GM23338 (cell line): Measurements from ENCODE around the gene OSTC. TPM values are rescaled to one million over a fixed set of nuclear protein-coding genes. Genes with fewer than 3 reads are reported as not detected.
A peak's percentile ranks its signal among the peaks of the same experiment; 100 is the strongest.

Source experiments
- ATAC-seq: fragments of 200-7000 bp; cut with Tn5 transposase; 3 replicates; pipeline ENCODE4 v1.9.1; 2020
- DNase-seq: peaks from one replicate; pipeline ENCODE4 v3.0.0-alpha.2; 2015; ENCODE audit warnings: low spot score
- H2AFZ ChIP-seq: fragments of 200-600 bp; sonication (generic); 2 replicates; pipeline ENCODE4 v1.8.0; 2016; ENCODE audit warnings: antibody characterized with exemption, mild to moderate bottlenecking, moderate library complexity
- H3F3A ChIP-seq: fragments of 200-600 bp; sonication (generic); replicated peaks from 2 replicates; pipeline ENCODE4 v1.8.0; 2017; ENCODE audit warnings: antibody characterized with exemption, mixed run types, low read depth
- H3K27ac ChIP-seq: fragments of 200-600 bp; sonication (generic); 2 replicates; pipeline ENCODE4 v1.6.1; 2016; ENCODE audit warnings: low read depth
- H3K27me3 ChIP-seq: fragments of 200-600 bp; sonication (generic); 2 replicates; pipeline ENCODE4 v1.8.0; 2016; ENCODE audit warnings: mild to moderate bottlenecking, mixed run types, moderate library complexity; ENCODE audit not compliant: insufficient read depth
- H3K36me3 ChIP-seq: fragments of 200-600 bp; sonication (generic); 2 replicates; pipeline ENCODE4 v1.8.0; 2016; ENCODE audit warnings: mild to moderate bottlenecking; ENCODE audit not compliant: insufficient read depth
- H3K4me1 ChIP-seq: fragments of 200-600 bp; sonication (generic); 2 replicates; pipeline ENCODE4 v1.8.0; 2016; ENCODE audit warnings: mild to moderate bottlenecking, moderate library complexity; ENCODE audit not compliant: insufficient read depth
- H3K4me2 ChIP-seq: fragments of 200-600 bp; sonication (generic); 2 replicates; pipeline ENCODE4 v1.7.1; 2017; ENCODE audit warnings: mixed run types
- H3K4me3 ChIP-seq: fragments of 200-600 bp; sonication (generic); 2 replicates; pipeline ENCODE4 v1.6.1; 2016; ENCODE audit warnings: mixed run types
- H3K79me2 ChIP-seq: fragments of 200-600 bp; sonication (generic); replicated peaks from 2 replicates; pipeline ENCODE4 v1.8.0; 2017; ENCODE audit warnings: mild to moderate bottlenecking; ENCODE audit not compliant: insufficient read depth
- H3K9me2 ChIP-seq: fragments of 200-600 bp; sonication (generic); 2 replicates; pipeline ENCODE4 v1.8.0; 2017; ENCODE audit not compliant: insufficient read depth
- H4K20me1 ChIP-seq: fragments of 200-600 bp; sonication (generic); replicated peaks from 2 replicates; pipeline ENCODE4 v1.8.0; 2017; ENCODE audit warnings: mild to moderate bottlenecking; ENCODE audit not compliant: insufficient read depth
- H3K27ac Mint-ChIP-seq: 2 replicates; pipeline ENCODE4 v1.8.0; 2020; ENCODE audit warnings: inconsistent platforms, mild to moderate bottlenecking, moderate library complexity, mixed read lengths
- H3K27me3 Mint-ChIP-seq: 3 replicates; pipeline ENCODE4 v1.8.0; 2022; ENCODE audit warnings: low read depth, mild to moderate bottlenecking, moderate library complexity, mixed read lengths, inconsistent platforms; ENCODE audit not compliant: insufficient read depth, poor library complexity
- H3K36me3 Mint-ChIP-seq: 3 replicates; pipeline ENCODE4 v1.8.0; 2021; ENCODE audit warnings: low read depth, mild to moderate bottlenecking, inconsistent platforms, moderate library complexity, mixed read lengths
- H3K4me1 Mint-ChIP-seq: 3 replicates; pipeline ENCODE4 v1.8.0; 2020; ENCODE audit warnings: mild to moderate bottlenecking, inconsistent platforms, mixed read lengths
- H3K4me3 Mint-ChIP-seq: 3 replicates; pipeline ENCODE4 v1.8.0; 2021; ENCODE audit warnings: moderate library complexity, mild to moderate bottlenecking, inconsistent platforms, mixed read lengths
- H3K9me3 Mint-ChIP-seq: 3 replicates; pipeline ENCODE4 v1.8.0; 2020; ENCODE audit warnings: moderate library complexity, mild to moderate bottlenecking, inconsistent platforms, mixed read lengths
- CTCF ChIP-seq, 2 experiments: fragments of 200-600 bp in 1 of 2; sonication (generic) in 1 of 2; conservative IDR thresholded peaks; 2 replicates each; pipeline versions ENCODE4 v1.5.1 to v1.6.1; 2016 to 2017; ENCODE audit warnings: antibody characterized with exemption in 2 of 2, low read depth in 2 of 2, mild to moderate bottlenecking in 2 of 2, moderate library complexity in 1 of 2
- ETS1 ChIP-seq: IDR thresholded peaks from 2 replicates; pipeline ENCODE4 v1.6.1; 2016; ENCODE audit warnings: antibody characterized with exemption
- EZH2 ChIP-seq: fragments of 200-600 bp; sonication (generic); IDR thresholded peaks from one replicate; pipeline ENCODE4 v1.8.0; 2017; ENCODE audit warnings: antibody characterized with exemption, mild to moderate bottlenecking, low read depth; ENCODE audit not compliant: unreplicated experiment
- EZH2phosphoT487 ChIP-seq: fragments of 200-600 bp; sonication (generic); IDR thresholded peaks from one replicate; pipeline ENCODE4 v1.8.1; 2018; ENCODE audit warnings: antibody characterized with exemption; ENCODE audit not compliant: unreplicated experiment
- JUNB ChIP-seq: IDR thresholded peaks from one replicate; pipeline ENCODE4 v1.6.1; 2016; ENCODE audit warnings: antibody characterized with exemption; ENCODE audit not compliant: unreplicated experiment
- NANOG ChIP-seq: IDR thresholded peaks from 2 replicates; pipeline ENCODE4 v1.6.1; 2016; ENCODE audit warnings: antibody characterized with exemption, borderline replicate concordance
- POLR2AphosphoS5 ChIP-seq: IDR thresholded peaks from 2 replicates; pipeline ENCODE4 v1.6.1; 2016; ENCODE audit warnings: antibody characterized with exemption, low read depth
- REST ChIP-seq: IDR thresholded peaks from one replicate; pipeline ENCODE4 v1.6.1; 2018; ENCODE audit warnings: antibody characterized with exemption; ENCODE audit not compliant: unreplicated experiment
- ZNF331 ChIP-seq: fragments of 250-450 bp; sonication (Bioruptor Pico); IDR thresholded peaks from 2 replicates; pipeline ENCODE4 v1.5.0; 2020; ENCODE audit warnings: low read depth, mild to moderate bottlenecking, moderate library complexity
- polyA plus RNA-seq: library from polyadenylated mRNA; unstranded; fragments of >200 nt; fragmentation: Nextera tagmentation; extraction: Ambion mirVana; gene quantifications from 2 replicates; pipeline ENCODE4 v1.2.1, GENCODE V29; 2016
- total RNA-seq: library from RNA; depleted of rRNA; stranded (reverse); fragments of >200 nt; shearing (Covaris generic); gene quantifications from 2 replicates; pipeline ENCODE4 v1.2.3, GENCODE V29; 2014
- TF ChIP-seq, protein P1 (sequence below): fragments of 250-450 bp; sonication (Bioruptor Pico); IDR thresholded peaks from 2 replicates; pipeline ENCODE4 v1.5.0; 2020; ENCODE audit warnings: mild to moderate bottlenecking, moderate library complexity

OSTC gene
- total and polyA plus RNA-seq, 2 experiments from 2014 or later = 142 to 311 TPM

DNA sequence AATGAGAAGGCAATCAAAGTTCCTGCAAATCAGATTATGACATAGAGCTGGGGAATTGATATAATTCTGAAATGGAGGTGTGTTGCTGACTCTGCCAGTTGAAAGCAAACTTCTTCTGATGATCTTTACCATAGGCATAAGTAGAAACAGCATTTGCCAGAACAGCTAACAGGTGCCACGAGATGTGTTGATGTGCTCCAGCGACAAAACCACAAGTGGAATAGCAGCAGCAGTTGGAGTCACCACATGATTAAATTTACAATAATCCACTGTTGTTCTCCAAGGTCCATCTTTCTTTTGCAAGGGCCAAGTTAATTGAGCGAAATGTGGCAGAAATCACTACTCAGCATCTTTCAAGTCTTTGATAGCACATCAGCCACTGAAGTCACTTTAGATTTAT is 3.7 kb upstream of the OSTC start:
- no peaks in the 10 kb centered on the region for H3K9me2 ChIP-seq
- DNase-seq (no peak), ATAC-seq (no peak)
- no peaks in the 10 kb centered on the region for H3K36me3 Mint-ChIP-seq
- peaks cover 2% of the 10 kb centered on the region for H3K27me3 Mint-ChIP-seq
- no peak overlapping the region for H3K27ac Mint-ChIP-seq
- no peak overlapping the region for H3K27ac ChIP-seq
- no peak overlapping the region for H3K4me3 Mint-ChIP-seq
- no peaks in the 10 kb centered on the region for H3K9me3 Mint-ChIP-seq
- H3K4me1 ChIP-seq = no peaks in the 10 kb centered on the region
- H3K4me3 ChIP-seq = no peak overlapping the region
- no peaks in the 10 kb centered on the region for H3K4me1 Mint-ChIP-seq
- no peaks in the 10 kb centered on the region for H4K20me1 ChIP-seq
- no peak for TF ChIP-seq POLR2AphosphoS5
- no peak overlapping the region for H2AFZ ChIP-seq
- H3K27me3 ChIP-seq = no peaks in the 10 kb centered on the region
- H3K79me2 ChIP-seq = peaks cover 12% of the 10 kb centered on the region
- no peak overlapping the region for H3K4me2 ChIP-seq
- H3K36me3 ChIP-seq = no peaks in the 10 kb centered on the region
- H3F3A ChIP-seq = no peaks in the 10 kb centered on the region

DNA sequence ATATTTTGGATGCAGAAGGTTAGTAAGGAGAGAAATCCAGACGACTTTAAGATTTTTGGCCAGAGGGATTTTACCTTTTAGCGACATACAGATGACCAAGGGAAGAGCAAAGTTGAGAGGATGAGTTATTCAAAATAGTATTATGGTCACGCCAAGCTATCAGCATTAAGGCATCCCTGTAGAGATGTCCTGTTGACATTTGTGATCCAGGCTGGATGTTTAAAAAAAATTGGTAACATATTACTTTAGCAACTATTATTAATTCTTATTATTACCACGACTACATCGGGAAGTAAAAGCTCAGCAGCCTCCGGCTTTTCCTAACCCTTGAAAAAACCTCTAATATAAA is 562 bp upstream of the OSTC start:
- Histone ChIP-seq H3F3A (no peaks in the 10 kb centered on the region), H3K79me2 (peaks cover 43% of the 10 kb centered on the region), H3K27ac (no peak overlapping the region), H3K4me1 (no peaks in the 10 kb centered on the region), H3K36me3 (no peaks in the 10 kb centered on the region), H3K4me2 (peak overlapping the region; percentile 73), H3K4me3 (peak overlapping the region; percentile 93), H3K9me2 (no peaks in the 10 kb centered on the region), H4K20me1 (0 out of 2 replicates have a peak, but pooled peaks cover under 1% of the 10 kb centered on the region), H2AFZ (peak overlapping the region; percentile 56), H3K27me3 (no peaks in the 10 kb centered on the region)
- H3K36me3 Mint-ChIP-seq = peaks cover 4% of the 10 kb centered on the region; the same call in 1 of the 3 replicates
- peak overlapping the region; percentile 94 for H3K4me3 Mint-ChIP-seq
- no peaks in the 10 kb centered on the region for H3K4me1 Mint-ChIP-seq
- H3K9me3 Mint-ChIP-seq = no peaks in the 10 kb centered on the region
- peaks cover 2% of the 10 kb centered on the region for H3K27me3 Mint-ChIP-seq
- ATAC-seq = peak; percentile 42
- no peak for DNase-seq
- peak overlapping the region; percentile 97 for H3K27ac Mint-ChIP-seq
- no peak for TF ChIP-seq EZH2phosphoT487
- TF ChIP-seq ZNF331 (CRISPR knock-in tag) = no peak
- no peak for TF ChIP-seq CTCF (conservative IDR thresholded peaks at IDR 0.05; ENCODE audit: low read depth in 2 of 2)
- TF ChIP-seq REST = no peak
- TF ChIP-seq ETS1 = no peak
- TF ChIP-seq JUNB = no peak
- TF ChIP-seq EZH2 = no peak
- TF ChIP-seq, protein P1, sequence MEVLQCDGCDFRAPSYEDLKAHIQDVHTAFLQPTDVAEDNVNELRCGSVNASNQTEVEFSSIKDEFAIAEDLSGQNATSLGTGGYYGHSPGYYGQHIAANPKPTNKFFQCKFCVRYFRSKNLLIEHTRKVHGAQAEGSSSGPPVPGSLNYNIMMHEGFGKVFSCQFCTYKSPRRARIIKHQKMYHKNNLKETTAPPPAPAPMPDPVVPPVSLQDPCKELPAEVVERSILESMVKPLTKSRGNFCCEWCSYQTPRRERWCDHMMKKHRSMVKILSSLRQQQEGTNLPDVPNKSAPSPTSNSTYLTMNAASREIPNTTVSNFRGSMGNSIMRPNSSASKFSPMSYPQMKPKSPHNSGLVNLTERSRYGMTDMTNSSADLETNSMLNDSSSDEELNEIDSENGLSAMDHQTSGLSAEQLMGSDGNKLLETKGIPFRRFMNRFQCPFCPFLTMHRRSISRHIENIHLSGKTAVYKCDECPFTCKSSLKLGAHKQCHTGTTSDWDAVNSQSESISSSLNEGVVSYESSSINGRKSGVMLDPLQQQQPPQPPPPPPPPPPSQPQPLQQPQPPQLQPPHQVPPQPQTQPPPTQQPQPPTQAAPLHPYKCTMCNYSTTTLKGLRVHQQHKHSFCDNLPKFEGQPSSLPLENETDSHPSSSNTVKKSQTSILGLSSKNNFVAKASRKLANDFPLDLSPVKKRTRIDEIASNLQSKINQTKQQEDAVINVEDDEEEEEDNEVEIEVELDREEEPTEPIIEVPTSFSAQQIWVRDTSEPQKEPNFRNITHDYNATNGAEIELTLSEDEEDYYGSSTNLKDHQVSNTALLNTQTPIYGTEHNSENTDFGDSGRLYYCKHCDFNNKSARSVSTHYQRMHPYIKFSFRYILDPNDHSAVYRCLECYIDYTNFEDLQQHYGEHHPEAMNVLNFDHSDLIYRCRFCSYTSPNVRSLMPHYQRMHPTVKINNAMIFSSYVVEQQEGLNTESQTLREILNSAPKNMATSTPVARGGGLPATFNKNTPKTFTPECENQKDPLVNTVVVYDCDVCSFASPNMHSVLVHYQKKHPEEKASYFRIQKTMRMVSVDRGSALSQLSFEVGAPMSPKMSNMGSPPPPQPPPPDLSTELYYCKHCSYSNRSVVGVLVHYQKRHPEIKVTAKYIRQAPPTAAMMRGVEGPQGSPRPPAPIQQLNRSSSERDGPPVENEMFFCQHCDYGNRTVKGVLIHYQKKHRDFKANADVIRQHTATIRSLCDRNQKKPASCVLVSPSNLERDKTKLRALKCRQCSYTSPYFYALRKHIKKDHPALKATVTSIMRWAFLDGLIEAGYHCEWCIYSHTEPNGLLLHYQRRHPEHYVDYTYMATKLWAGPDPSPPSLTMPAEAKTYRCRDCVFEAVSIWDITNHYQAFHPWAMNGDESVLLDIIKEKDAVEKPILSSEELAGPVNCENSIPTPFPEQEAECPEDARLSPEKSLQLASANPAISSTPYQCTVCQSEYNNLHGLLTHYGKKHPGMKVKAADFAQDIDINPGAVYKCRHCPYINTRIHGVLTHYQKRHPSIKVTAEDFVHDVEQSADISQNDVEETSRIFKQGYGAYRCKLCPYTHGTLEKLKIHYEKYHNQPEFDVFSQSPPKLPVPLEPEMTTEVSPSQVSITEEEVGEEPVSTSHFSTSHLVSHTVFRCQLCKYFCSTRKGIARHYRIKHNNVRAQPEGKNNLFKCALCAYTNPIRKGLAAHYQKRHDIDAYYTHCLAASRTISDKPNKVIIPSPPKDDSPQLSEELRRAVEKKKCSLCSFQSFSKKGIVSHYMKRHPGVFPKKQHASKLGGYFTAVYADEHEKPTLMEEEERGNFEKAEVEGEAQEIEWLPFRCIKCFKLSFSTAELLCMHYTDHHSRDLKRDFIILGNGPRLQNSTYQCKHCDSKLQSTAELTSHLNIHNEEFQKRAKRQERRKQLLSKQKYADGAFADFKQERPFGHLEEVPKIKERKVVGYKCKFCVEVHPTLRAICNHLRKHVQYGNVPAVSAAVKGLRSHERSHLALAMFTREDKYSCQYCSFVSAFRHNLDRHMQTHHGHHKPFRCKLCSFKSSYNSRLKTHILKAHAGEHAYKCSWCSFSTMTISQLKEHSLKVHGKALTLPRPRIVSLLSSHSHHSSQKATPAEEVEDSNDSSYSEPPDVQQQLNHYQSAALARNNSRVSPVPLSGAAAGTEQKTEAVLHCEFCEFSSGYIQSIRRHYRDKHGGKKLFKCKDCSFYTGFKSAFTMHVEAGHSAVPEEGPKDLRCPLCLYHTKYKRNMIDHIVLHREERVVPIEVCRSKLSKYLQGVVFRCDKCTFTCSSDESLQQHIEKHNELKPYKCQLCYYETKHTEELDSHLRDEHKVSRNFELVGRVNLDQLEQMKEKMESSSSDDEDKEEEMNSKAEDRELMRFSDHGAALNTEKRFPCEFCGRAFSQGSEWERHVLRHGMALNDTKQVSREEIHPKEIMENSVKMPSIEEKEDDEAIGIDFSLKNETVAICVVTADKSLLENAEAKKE (CRISPR knock-in tag) = no peak
- TF ChIP-seq NANOG = no peak
